ENCODE measurements around the gene PARD3.
A peak's percentile ranks its signal among the peaks of the same experiment; 100 is the strongest.

The PARD3 gene

DNA sequence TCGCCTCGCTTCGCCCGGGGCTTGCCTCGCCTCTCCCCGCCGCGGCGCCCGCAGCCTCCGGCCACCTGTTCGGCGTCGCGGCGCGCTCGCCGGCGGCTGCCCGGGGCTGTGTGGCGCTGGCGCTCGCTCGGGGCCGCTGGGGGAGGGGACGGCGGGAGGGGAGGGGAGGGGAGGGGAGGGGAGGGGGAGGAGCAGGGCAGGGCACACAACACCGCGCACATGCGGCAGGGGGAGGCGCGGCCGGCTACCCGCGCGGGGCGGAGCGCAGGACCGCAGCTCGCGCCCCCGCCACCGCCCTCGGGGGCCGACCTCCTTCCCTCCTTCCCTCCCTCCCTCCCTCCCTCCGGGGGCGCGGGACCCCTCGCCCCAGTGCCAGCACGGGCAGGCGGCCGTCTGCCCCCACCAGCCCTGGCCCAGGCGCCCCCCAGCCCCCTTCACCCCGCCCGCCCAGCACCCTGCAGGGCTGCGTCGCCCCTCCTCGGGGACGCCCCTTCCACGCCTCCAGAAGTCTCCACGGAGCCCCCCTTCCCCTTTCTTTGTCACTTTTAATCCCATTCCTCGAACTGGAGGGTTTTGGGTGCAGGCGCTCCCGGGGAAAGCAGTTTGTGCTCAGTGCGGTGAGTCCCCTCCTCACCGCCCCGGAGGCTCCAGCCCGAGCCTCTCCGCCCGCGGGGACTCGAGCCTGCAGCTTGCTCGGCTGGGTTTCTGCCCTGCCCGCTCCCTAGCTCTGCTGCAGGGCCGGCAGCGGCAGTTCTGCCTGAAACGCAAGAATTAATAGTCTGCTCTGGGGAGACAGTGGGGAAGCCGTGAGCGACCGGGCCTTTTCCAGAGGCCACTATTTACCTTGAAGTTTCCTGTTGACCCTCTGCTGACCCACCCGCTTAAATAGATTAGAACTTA lies at the start of gene PARD3:
Gene PARD3, minus strand, starts transcription at position 112 of the 900 bp plus-strand sequence. CDS start 301 bp downstream, outside the sequence.
- no peak for TF ChIP-seq CTCF (IDR thresholded peaks at IDR 0.05; ENCODE audit: low read depth, low read length)
- peak; percentile 35 to 80 for DNase-seq (ENCODE audit: low read depth in 2 of 2)
- peak within 1 kb of the TSS; percentile 76 to 83 for H3K4me3 ChIP-seq (replicated peaks in 1 of 2; ENCODE audit: low read depth in 2 of 2, low read length in 2 of 2)

DNA sequence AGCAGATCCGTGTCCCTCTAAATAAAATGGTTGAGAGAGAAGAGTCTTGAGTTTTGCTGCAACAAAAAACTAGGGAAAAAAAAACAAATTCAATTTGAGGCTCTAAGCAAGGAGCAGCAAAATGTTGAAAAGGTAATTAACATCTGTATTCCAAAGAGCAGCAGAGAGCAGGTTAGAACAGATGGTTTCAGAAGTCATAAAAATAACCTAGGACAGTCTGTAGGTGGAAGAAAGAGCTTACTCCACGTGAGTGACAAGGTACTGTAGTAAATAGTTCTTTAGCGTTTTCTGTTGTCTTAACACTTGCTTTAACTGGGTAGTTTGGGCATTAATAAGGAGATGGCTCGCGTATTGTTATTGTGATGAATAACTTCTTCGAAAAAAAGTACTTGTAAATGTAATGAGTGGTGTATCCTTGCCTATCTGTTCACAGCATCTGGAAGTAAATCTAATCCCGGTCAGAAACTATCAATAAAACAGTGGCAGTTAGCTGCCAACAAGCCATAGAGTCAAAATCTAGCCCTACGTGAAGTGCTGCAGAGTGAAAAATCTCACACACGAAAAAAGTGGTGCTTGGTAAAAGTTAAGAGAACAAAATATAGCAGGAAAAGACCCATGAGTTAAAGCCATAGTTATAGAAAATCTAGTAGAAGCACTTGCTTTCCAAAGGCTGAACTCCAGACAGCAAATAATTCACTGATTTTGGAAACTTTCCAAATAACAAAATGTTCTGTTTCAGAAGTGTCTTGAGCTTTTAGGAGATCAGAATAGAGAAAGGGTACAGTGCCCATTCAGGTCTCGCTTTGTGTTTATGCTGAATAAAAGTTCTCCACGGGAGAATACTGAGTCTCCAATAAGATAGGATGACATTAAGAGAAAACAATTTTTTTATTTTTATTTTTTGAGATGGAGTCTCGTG lies 49.3 kb upstream of the PARD3 start:
- TF ChIP-seq CTCF (IDR thresholded peaks at IDR 0.05; ENCODE audit: low read depth, low read length) = no peak
- peak; percentile 8 to 20 for DNase-seq (ENCODE audit: low read depth in 2 of 2)
- H3K4me3 ChIP-seq (replicated peaks in 1 of 2; ENCODE audit: low read depth in 2 of 2, low read length in 2 of 2) = no peak overlapping the region

- no peak for DNase-seq (ENCODE audit: low read depth in 2 of 2)
- TF ChIP-seq CTCF (IDR thresholded peaks at IDR 0.05; ENCODE audit: low read depth, low read length) = no peak
- H3K4me3 ChIP-seq (replicated peaks in 1 of 2; ENCODE audit: low read depth in 2 of 2, low read length in 2 of 2) = no peak overlapping the region
Measured at GRCh38 chr10:34862892-34863291, 47.8 kb upstream of the PARD3 start.

GRCh38 chr10:34861293-34862021 lies 46.4 kb upstream of the PARD3 start:
- H3K4me3 ChIP-seq (replicated peaks in 1 of 2; ENCODE audit: low read depth in 2 of 2, low read length in 2 of 2) = no peak overlapping the region
- DNase-seq (ENCODE audit: low read depth in 2 of 2) = peak; percentile 13 to 17
- TF ChIP-seq CTCF (IDR thresholded peaks at IDR 0.05; ENCODE audit: low read depth, low read length) = no peak

DNA sequence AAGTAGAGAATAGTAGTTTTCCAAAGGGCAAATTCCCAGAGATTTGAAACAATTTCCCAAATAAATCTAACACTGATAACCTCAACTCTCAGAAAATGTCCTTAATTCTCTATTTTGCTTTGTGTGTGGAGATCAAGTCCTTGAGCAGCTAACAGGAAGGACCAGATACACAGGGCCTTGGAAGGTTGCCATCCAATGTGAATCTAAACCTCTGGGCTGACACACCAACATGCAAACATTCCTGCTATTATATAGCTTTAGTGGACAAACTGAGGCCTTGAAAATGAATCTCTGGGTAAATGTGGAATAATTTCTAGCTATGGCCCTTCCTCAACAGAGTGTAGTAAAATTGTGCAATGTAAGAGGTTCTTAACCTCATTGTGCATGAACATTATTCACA lies 44.1 kb upstream of the PARD3 start:
- peak; percentile 12 to 30 for DNase-seq (ENCODE audit: low read depth in 2 of 2)
- TF ChIP-seq CTCF (IDR thresholded peaks at IDR 0.05; ENCODE audit: low read depth, low read length) = no peak
- no peak overlapping the region for H3K4me3 ChIP-seq (replicated peaks in 1 of 2; ENCODE audit: low read depth in 2 of 2, low read length in 2 of 2)

DNA sequence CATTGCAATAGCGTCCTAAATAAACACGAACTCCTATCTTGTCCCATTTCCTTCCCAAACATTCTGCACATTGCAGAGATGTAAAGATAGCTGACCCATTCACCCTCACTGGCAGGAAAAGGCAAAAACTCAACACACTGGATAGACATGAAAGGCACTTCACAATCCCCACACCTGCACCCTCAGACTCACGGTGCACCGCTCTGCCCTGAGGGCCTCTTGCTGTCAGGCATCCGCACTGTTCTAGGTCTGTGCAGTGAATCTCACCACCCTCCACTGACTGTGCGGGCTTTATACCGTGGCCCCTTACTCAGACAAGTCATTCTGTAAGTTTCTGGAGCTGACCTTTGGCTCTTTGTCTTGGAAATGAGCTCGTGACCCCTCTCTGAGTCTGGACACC lies 42.9 kb upstream of the PARD3 start:
- no peak for DNase-seq (ENCODE audit: low read depth in 2 of 2)
- TF ChIP-seq CTCF (IDR thresholded peaks at IDR 0.05; ENCODE audit: low read depth, low read length) = no peak
- no peak overlapping the region for H3K4me3 ChIP-seq (replicated peaks in 1 of 2; ENCODE audit: low read depth in 2 of 2, low read length in 2 of 2)
